ENCODE data around the gene TLE4. TPM values are rescaled to one million over a fixed set of nuclear protein-coding genes. Genes with fewer than 3 reads are reported as not detected.

The TLE4 gene
- total and polyA plus RNA-seq, 2 of the 4 experiments (the other 2 are of a cell fraction), result 68.0 to 78.1 TPM

DNA sequence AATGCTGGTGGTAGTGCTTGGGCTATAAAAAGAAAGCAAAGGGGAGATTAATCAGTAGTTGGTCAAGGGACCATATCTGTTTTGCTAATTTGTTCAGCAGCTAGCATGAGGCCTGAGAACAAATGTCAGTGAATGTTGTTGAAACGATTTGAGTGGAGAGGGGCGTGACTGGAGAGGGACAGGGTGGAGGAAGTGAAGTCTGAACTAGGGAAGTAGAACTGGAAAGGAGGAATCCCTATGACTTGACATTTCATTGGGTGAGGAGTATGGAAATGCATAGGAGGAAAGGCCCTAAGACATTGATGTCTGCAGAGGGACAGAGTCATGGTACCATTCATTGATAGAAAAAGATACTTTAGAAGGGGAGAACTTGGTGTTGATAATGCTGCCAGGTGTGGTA, 19.7 kb downstream of the TLE4 start:
- intact Hi-C loops (cut with micrococcal nuclease) (no loop called here), in situ Hi-C loops (cut with MboI; ENCODE audit: low sequenced_read_pairs) (no loop called here), dilution Hi-C loops (cut with HindIII; ENCODE audit: low sequenced_read_pairs, unreplicated experiment) (no loop called here)
- no peaks in the 10 kb centered on the region for H3K4me1 ChIP-seq (ENCODE audit: control insufficient read depth, insufficient read depth, low read length)
- H3K14ac ChIP-seq (replicated peaks; ENCODE audit: low read depth, low read length), result no peak overlapping the region
- H2BK15ac ChIP-seq (ENCODE audit: low read depth, low read length), result no peak overlapping the region
- ATAC-seq (ENCODE audit: low read depth) (no peak), DNase-seq (no peak)
- no peak overlapping the region for H3K4me2 ChIP-seq (ENCODE audit: low read depth, low read length)
- no peak overlapping the region for H2BK5ac ChIP-seq (ENCODE audit: low read depth, low read length, poor library complexity, severe bottlenecking)
- no peak overlapping the region for H4K5ac ChIP-seq (ENCODE audit: low read depth, low read length)
- H3K4me3 ChIP-seq (ENCODE audit: insufficient read depth, low read depth, low read length), result no peak overlapping the region
- CTCF ChIA-PET, result no interaction called here
- no peak overlapping the region for H2AFZ ChIP-seq (replicated peaks; ENCODE audit: low read length, poor library complexity)
- no peak overlapping the region for H3K18ac ChIP-seq (ENCODE audit: low read depth, low read length)
- BruUV-seq (replicated peaks), result no TSS peak
- no peak overlapping the region for H3K9ac ChIP-seq (ENCODE audit: low read depth, low read length)
- no peak overlapping the region for H3K23ac ChIP-seq (ENCODE audit: low read depth, low read length)
- H3K36me3 ChIP-seq (ENCODE audit: control insufficient read depth, insufficient read depth, low read length), result peaks cover 6% of the 10 kb centered on the region
- no peak for TF ChIP-seq MXI1 (IDR thresholded peaks at IDR 0.05; ENCODE audit: borderline replicate concordance, low read depth, low read length)
- TF ChIP-seq MAZ (IDR thresholded peaks at IDR 0.05; ENCODE audit: borderline replicate concordance, low read depth, low read length), result no peak
- TF ChIP-seq, protein P1, sequence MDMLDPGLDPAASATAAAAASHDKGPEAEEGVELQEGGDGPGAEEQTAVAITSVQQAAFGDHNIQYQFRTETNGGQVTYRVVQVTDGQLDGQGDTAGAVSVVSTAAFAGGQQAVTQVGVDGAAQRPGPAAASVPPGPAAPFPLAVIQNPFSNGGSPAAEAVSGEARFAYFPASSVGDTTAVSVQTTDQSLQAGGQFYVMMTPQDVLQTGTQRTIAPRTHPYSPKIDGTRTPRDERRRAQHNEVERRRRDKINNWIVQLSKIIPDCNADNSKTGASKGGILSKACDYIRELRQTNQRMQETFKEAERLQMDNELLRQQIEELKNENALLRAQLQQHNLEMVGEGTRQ (IDR thresholded peaks at IDR 0.05; ENCODE audit: low read depth, low read length), result no peak
- H4K20me1 ChIP-seq (ENCODE audit: insufficient read depth, low read length), result peaks cover 14% of the 10 kb centered on the region; the same call in 1 of the 2 replicates
- no peak overlapping the region for H3K56ac ChIP-seq (ENCODE audit: extremely low read depth, insufficient read depth, low read length)
- POLR2A ChIA-PET (ENCODE audit: unreplicated experiment), result no interaction called here
- no peaks in the 10 kb centered on the region for H3K27me3 ChIP-seq (ENCODE audit: control insufficient read depth, insufficient read depth, low read length)
- no peak overlapping the region for H2BK120ac ChIP-seq (ENCODE audit: low read depth, low read length)
- H3K27ac ChIP-seq (ENCODE audit: insufficient read depth, low read length), result no peak overlapping the region
- no peak overlapping the region for H2AK9ac ChIP-seq (replicated peaks; ENCODE audit: low read depth, low read length, poor library complexity)
- H3K4ac ChIP-seq (ENCODE audit: low read depth, low read length), result no peak overlapping the region
- H3K79me1 ChIP-seq (ENCODE audit: low read depth in 1 of 2, low read length in 2 of 2), result peaks cover 41 to 64% of the 10 kb centered on the region in 2 experiments; a peak in 3 of 4 replicates
- H2BK20ac ChIP-seq (ENCODE audit: low read depth, low read length), result no peak overlapping the region
- H4K91ac ChIP-seq (ENCODE audit: insufficient read depth, low read depth, low read length), result no peak overlapping the region
- H2AK5ac ChIP-seq (ENCODE audit: low read depth, low read length), result no peak overlapping the region
- no peak overlapping the region for H4K8ac ChIP-seq (ENCODE audit: low read depth in 2 of 2, low read length in 2 of 2)
- H3K9me3 ChIP-seq (ENCODE audit: control insufficient read depth, insufficient read depth, low read length), result no peaks in the 10 kb centered on the region
- 67% methylated on average over 2 of the region's 2 CpGs; no CpG with 5 or more reads in 1 of the 2 experiments for WGBS, 2 experiments (ENCODE audit: extremely low coverage in 2 of 2, insufficient read length in 1 of 2)
- no peaks in the 10 kb centered on the region for H3K9me1 ChIP-seq (ENCODE audit: insufficient read depth, low read length)

All from IMR-90 (cell line).